ENCODE data around the gene CLEC4C.
"Not testable (repeated sequence)": the region's sequence is repeated elsewhere in the genome, so short reads cannot be mapped to it uniquely, and the experiment has no call there.

Gene CLEC4C, protein sequence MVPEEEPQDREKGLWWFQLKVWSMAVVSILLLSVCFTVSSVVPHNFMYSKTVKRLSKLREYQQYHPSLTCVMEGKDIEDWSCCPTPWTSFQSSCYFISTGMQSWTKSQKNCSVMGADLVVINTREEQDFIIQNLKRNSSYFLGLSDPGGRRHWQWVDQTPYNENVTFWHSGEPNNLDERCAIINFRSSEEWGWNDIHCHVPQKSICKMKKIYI

DNA sequence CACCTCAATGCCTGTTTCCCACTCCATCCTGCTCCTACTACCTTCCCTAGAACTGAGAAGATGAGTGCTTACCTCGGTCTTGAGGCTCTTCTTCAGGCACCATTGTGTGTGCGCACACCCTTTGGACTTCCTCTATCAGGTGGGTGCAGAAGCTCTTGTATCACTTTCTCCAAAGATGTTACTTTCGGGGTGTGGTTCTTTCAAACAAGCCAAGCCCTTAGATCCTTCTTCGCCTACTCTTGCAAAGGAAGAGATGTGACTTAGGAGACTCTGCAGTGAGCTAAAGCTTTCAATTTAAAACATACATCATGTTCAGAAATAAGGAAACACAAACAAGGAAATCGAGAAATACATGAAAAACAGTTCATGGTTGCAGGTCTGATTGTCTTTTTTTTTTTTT lies at the start of gene CLEC4C:
TSS of gene CLEC4C (minus strand) at position 130 of the 400 bp plus-strand sequence. CDS start at position 103, 27 bp downstream.
- no peak for DNase-seq (ENCODE audit: low spot score)

DNA sequence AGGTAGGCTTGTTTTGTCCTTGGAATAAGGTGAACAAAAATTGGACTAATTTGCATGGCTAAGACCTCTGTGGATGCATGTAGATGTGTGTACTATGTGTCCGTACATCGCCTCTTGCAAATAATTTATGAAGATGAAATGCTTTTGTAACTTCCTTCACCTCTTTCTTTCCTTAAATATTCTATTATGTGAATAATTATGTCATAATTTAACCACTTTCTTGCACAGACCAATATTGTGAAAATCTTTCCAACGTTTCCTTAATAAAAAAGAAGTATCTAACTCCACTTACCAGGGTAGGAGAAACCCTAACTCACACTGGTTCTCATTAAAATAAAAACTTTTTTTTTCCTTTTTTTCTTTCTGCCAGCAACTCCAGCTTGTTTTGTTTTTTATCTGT lies 46.0 kb upstream of the CLEC4C start:
- DNase-seq (ENCODE audit: low spot score): no peak

DNA sequence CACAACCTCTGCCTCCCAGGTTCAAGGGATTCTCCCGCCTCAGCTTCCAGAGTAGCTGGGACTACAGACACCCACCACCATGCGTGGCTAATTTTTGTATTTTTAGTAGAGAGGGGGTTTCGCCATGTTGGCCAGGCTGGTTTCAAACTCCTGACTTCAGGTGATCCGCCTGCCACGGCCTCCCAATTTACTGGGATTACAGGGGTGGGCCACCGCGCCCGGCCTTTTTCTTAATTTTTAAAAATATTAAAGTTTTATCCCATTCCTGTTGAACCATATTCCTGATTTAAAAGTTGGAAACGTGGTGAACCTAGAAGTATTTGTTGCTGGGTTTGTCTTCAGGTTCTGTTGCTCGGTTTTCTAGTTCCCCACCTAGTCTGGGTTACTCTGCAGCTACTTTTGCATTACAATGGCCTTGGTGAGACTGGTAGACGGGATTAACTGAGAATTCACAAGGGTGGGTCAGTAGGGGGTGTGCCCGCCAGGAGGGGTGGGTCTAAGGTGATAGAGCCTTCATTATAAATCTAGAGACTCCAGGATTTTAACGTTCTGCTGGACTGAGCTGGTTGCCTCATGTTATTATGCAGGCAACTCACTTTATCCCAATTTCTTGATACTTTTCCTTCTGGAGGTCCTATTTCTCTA lies 41.8 kb upstream of the CLEC4C start, which contains the start of gene NANOG:
TSS of gene NANOG (plus strand) at position 519 of the 645 bp plus-strand sequence. CDS start 213 bp downstream, outside the sequence.
- not testable (repeated sequence) for DNase-seq (ENCODE audit: low spot score)

DNA sequence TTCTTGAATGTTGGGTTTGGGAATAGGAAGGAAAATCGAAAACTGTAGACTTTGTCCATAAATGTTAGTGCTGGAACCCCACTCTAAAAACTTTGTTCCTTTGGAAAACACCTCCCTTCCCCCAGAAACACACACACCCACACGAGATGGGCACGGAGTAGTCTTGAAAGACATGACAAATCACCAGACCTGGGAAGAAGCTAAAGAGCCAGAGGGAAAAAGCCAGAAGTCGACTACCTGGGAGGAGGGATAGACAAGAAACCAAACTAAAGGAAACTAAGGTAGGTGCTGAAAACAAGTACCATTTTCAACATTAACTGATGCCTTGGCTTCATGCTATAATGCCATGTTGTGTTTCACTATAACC lies 41.1 kb upstream of the CLEC4C start:
- no peak for DNase-seq (ENCODE audit: low spot score)

DNA sequence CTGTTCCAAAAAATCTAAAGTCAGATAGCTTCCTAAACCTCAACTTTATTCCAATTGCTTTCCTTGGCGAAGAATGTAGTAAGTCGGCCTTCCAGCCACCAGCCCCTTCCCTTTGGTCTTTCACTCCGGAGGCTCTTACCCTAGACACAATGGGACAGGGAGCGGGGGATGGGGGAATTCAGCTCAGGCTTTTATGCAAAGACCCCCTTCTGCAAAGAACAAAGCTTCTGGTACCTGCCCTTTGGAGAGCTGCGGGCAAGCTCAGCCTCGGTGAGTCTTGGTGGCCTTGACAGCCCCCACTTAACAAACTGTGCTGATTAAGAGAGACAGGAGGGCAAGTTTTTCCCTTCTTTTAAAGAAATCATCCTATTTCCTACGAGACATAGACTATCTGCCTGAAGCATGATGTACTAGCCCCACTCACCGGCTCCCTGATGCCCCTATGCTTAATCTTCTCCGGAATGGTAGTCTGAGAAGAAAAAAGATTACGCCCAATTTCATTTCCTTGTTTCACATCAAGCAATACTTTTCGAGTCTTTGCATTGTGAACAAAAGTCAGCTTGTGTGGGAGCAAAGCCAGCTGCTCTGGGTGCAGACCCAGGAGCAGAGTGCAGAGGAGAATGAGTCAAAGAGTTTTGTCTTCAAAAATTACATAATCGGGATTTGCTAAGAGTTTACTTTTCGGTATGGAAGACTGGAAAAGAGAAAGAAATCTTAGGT lies 40.6 kb upstream of the CLEC4C start:
- no peak for DNase-seq (ENCODE audit: low spot score)

DNA sequence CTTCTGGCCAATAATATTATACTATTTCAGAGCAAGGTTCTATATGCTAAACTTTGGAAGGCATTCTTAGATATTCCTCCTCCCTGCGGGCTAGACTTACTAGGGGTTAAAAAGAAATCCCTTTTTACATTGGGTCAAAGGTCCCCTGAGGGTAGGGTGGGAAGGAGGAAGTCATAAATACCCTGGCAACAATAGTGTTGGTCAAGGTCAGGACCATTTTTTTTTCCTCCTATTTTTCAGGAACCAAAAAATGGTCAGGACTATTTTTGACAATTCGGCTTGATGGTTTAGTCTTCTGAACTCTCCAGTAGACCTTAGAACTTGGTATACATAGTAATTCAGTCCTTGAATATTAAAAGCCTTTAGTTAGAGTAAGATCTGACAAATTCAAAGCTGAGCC lies 37.5 kb upstream of the CLEC4C start:
- DNase-seq (ENCODE audit: low spot score): no peak

DNA sequence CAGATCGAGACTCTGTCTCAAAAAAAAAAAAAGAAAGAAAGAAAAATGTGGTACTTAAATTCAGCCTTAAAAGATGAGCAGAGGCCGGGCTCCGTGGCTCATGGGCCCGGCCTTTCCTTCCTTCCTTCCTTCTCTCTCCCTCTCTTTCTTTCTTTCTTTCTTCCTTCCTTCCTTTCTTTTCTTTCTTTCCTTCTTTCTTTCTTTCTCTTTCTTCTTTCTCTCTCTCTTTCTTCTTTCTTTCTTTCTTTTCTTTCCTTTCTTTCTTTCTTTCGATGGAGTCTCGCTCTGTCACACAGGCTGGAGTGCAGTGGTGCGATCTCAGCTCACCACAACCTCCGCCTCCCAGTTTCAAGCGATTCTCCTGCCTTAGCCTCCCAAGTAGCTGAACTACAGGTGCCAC lies 36.3 kb upstream of the CLEC4C start:
- not testable (repeated sequence) for DNase-seq (ENCODE audit: low spot score)

DNA sequence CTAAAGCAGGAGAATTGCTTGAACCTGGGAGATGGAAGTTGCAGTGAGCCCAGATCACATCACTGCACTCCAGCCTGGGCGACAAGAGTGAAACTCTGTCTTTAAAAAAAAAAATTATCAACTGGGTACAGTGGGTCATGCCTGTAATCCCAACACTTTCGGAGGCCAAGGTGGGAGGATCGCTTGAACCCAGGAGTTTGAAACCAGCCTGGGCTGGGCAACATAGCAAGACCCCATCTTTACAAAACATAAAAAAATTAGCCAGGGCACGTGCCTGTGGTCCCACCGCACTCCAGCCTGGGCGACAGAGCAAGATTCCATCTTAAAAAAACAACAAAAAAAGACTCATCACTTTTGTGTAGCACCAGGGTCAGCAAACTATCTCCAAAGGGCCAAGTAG lies 34.9 kb upstream of the CLEC4C start:
- DNase-seq (ENCODE audit: low spot score): no peak

DNA sequence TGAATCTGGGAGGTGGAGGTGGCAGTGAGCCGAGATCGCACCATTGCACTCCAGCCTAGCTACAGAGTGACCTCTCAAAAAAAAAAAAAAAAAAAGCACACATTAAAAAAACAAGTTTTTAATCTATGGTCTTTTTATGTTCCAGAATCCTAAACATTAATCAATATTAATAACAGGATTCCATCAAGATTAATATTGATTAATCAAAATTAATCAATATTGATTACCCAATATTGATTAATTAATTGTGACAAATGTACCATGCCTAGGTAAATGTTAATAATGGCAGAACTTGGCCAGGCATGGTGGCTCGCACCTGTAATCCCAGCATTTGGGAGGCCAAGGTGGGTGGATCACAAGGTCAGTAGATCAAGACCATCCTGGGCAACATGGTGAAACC lies 34.1 kb upstream of the CLEC4C start:
- no peak for DNase-seq (ENCODE audit: low spot score)

DNA sequence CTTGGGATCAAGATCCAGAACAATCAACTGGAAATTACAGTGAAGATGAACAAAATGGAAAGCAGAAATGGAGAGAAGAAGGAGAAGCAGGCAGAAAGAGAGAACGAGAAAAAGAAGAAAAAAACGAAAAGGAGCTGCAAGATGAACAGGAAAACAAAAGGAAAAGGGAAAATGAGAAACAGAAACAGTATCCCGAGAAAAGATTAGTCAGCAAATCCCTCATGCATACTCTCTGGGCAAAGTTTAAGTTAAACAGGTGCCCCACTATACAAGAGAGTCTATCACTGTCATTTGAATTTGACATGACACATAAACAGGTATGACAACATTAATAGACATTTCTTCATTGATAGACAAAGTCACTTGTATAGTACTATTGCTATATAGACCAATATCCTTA lies 22.8 kb upstream of the CLEC4C start:
- DNase-seq (ENCODE audit: low spot score): no peak

DNA sequence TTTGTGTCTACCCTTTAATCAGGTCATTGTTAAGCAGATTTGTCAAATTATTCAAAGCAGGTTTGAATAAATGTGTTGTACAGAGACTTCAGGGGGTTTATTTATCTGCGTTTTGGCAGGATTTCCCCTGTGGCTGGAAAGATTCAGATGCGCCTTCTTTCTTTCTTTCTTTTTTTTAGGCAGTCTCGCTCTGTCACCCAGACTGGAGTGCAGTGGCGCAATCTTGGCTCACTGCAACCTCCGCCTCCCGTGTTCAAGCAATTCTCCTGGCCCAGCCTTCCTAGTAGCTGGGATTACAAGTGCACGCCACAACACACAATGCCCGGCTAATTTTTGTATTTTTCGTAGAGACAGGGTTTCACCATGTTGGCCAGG lies 11.6 kb upstream of the CLEC4C start:
- DNase-seq (ENCODE audit: low spot score): no peak

DNA sequence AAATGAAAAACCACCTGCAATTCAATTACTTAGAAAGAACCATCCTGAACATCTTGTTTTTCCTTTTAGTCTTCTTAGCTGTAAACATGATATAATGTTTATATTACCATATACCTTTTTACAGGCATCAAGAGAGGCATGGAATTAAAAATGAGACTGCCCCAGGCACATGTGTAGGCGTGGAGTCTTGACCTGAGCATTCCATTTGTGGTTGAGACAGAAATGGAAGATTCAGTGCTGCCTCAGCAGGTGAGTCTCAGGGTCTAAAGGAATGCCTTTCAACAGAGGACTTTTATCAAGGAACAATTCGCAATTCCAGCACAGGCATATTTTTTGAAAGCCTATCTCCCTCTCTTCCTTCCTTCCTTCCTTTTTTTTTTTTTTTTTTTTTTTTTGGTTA lies 9.8 kb upstream of the CLEC4C start:
- DNase-seq (ENCODE audit: low spot score): no peak

DNA sequence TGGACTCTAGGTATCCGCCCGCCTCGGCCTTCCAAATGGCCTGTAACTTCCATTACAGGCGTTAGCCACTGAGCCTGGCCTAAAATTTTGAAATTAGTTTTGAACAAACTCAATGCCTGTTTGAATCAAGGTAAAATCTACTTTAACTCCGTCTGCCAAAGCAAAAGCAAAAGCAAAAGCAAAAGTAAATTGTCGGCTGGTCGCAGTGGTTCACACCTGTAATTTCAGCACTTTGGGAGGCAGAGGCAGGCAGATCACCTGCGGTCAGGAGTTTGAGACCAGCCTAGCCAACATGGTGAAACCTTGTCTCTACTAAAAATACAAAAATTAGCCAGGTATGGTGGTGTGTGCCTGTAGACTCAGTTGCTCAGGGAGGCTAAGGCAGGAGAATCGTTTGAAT lies 8.5 kb upstream of the CLEC4C start:
- DNase-seq (ENCODE audit: low spot score): not testable (repeated sequence)

DNA sequence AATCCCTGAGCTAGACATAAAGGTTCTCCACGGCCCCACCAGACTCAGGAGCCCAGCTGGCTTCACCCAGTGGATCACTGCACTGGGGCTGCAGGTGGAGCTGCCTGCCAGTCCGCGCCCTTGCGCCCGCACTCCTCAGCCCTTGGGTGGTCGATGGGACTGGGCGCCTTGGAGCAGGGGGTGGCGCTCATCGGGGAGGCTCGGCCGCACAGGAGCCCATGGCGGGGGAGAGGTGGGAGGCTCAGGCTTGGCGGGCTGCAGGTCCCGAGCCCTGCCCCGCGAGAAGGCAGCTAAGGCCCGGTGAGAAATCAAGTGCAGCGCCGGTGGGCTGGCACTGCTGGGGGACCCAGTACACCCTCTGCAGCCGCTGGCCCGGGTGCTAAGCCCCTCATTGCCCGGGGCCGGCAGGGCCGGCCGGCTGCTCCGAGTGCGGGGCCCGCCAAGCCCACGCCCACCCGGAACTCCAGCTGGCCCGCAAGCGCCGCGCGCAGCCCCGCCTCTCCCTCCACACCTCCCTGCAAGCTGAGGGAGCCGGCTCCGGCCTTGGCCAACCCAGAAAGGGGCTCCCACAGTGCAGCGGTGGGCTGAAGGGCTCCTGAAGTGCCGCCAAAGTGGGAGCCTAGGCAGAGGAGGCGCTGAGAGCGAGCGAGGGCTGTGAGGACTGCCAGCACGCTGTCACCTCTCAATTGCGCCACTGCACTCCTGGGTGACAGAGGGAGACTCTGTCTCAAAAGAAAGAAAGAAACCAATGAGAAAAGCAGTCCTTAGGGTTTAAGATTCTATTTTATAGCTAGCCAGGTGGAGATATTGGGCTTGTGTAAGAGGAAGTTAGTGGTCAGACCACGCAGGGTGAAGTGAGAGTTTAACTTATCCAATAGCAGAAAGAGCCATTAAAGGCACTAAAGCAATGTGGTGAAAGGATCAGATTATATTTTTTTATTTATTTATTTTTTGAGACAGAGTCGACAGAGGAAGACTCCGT lies 5.1 kb upstream of the CLEC4C start:
- not testable (repeated sequence) for DNase-seq (ENCODE audit: low spot score)

DNA sequence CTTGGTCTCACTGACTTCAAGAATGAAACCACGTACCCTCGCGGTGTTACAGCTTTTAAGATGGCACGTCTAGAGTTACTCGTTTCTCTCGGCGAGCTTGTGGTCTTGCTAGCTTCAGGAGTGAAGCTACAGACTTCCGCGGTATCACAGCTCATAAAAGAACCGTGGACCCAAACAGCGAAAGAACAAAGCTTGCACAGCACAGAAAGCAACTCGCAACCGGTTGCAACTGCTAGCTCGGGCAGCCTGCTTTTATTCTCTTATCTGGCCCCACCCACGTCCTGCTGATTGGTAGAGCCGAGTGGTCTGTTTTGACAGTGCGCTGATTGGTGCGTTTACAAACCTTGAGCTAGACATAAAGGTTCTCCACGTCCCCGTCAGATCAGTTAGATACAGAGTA lies 4.2 kb upstream of the CLEC4C start:
- DNase-seq (ENCODE audit: low spot score): no peak

DNA sequence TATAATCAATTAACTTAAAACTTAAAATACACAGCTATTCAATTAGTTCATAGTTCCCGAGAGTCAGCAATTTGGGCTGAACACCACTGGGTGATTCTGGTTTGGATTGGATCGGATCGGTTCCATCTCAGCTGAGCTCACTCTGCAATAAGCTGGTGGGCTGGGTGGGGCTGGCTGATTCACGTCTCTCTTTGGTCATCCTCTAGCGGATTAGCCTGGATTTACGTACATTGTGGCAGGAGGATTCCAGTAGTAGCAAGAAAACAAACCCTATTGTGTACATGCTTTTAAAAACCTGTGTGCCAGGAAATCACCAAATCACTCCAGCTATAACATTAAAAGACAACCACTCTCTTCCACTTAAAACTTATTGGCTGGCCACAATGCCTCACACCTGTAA lies 3.2 kb upstream of the CLEC4C start:
- no peak for DNase-seq (ENCODE audit: low spot score)

DNA sequence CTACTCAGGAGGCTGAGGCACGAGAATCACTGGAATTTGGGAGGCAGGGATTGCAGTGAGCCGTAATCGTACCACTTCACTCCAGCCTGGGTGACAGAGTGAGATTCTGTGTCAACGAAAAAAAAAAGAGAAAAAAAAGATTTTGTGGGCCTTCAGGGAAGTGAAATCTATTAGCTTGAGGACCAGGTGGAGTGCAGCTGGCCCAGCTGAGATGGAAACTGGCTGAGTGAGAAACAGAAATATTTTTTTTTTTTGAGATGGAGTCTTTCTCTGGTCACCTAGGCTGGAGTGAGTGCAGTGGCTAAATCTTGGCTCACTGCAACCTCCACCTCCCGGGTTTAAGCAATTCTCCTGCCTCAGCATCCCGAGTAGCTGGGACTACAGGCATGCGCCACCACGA lies 2.3 kb upstream of the CLEC4C start:
- DNase-seq (ENCODE audit: low spot score): no peak

DNA sequence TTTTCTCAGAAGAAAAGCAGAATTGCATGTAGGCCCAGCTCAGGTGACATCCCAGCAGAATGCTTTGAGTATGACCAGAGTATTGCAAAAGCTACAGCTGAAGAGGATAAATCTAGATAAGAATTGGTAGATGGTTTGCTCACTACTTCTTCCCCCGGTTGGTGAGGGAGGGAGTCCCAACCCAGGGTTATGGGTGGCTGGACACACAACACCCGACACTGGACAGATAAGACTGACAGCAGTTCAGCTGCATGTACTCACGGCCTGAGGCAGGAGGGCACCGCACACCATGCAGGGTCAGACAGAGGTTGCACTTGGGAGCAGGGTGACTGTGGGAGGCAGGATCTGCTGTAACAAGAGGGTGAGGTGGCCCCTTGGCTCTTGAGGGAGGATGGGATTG lies 1.7 kb upstream of the CLEC4C start:
- DNase-seq (ENCODE audit: low spot score): no peak

DNA sequence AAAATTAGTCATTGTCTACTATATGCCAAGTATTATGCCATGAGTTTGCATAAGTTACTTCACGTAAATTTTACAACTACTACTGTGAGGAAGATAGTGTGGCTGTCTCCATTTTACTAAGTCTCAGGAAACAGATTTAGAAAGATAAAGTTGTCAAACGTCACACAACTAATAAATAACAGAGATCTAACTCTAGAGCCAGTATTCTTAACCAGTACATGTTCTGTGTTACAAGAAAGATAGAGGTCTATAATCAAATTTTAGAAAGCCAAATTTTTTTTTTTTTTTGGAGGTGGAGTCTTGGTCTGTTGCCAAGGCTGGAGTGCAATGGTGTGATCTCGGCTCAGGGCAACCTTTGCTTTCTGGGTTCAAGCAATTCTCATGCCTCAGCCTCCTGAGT lies 14.2 kb downstream of the CLEC4C start:
- DNase-seq (ENCODE audit: low spot score): no peak

DNA sequence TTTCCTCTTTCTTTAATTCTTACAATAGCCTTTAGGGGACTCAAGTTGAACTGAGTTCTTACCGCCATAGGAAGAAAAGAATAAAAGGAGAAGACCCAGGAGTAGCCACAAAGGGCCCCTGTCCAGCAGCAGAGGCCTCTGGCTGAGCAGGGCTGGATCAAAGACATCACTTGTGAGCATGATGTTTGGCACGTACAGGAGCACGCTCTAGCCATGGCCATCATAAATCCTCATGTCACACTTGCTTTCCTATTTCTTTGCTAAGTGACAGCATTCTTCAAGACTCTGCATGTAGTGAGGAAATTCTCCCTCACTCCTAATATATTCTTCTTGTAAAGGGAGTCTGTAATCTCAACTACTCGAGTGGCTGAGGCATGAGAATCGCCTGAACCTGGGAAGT lies 15.7 kb downstream of the CLEC4C start:
- DNase-seq (ENCODE audit: low spot score): no peak

DNA sequence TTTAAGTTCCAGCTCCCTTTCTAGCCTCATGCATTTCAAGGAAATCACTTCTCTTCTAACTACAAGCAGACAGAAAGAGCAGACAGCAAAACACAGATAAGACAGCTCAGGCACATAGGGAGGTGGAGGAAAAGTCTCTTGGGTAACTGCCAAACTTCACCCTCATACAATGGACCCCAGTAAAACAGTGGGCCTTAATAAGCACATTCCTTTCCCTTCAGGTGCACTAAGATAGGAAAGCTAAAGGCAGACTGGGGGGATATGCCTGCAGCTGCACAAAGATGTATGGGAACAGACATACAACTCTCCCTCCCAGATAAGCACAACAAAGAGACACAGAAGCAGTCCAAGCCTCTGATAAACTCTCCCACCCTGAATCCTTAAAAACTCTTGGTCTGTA lies 16.2 kb downstream of the CLEC4C start:
- DNase-seq (ENCODE audit: low spot score): not testable (repeated sequence)

DNA sequence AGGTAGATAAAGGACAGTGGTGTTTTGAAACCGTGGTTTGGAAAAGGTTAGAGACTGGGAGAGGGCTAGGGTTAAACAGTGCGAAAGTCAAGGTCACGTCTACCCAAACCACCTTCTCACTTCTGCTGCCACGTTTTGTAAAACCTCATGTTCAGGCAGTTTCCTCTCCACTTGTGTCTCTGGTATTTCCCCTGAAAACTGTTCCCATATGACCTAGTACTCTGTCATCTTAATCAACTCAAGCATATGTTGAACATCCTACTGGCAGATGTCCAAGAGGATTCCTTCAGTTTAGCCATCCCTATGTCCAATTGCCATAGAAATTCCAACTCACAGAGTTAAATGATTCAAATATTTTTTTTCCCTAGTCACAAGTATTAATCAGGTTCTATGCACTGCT lies 17.4 kb downstream of the CLEC4C start:
- DNase-seq (ENCODE audit: low spot score): no peak
